ENCODE measurements around the gene NWD2. TPM values are rescaled to one million over a fixed set of nuclear protein-coding genes. Genes with fewer than 3 reads are reported as not detected.
"Not testable (repeated sequence)": the region's sequence is repeated elsewhere in the genome, so short reads cannot be mapped to it uniquely, and the experiment has no call there.

NWD2 gene, protein sequence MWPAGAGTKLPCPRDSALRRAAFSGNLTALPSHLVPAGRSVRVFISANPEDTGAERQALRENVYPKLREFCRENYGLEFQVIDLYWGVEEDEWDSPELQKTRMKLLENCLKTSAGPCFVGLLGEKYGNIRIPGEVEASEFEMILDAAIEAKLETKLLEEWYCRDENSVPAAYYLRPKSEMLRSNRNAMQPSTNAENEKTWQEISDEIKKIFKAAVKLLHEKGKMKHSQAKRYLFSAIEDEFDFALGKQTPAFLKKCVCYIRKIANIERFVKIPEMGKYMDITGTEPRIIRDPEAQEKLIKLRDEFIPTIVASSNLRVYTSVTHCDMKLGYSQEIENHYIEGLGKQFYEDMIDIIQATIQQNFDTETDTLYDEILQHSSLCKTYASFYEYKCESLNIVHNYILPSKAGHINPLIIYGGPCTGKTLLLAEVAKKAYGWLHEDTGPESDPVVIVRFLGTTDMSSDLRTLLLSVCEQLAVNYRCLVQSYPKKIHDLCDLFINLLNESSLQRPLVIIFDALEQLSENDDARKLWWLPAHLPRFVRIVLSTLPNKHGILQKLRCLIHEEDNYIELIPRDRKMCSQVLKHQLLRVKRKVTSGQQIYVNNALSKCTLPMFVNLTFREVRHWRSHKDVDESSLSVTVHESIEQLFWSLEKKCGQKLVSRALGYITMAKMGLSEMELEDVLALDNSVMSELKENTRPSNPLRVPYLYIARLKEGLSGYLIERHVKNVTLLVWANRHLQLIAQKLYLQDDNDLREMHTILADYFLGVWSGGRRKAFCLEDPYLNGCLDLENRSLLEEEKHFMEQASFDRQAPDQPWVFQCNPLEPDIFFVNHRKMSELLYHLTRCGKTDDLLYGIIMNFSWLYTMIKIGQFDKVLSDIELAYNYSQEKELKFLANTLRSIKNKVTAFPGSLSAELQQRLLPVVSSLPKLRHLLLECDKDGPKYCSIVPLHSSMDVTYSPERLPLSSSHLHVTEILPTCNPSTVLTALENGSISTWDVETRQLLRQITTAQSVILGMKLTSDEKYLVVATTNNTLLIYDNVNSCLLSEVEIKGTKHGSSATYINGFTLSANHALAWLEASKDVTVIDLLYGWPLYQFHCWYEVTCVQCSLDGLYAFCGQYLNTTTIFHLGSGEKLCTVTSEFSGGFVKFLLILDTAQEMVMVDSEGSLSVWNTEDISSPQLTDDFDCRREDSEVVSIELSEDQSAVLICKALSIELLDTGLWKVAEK (N-terminal part only)
- not detected in 2 replicates for total RNA-seq (2021)
- not detected for Bru-seq, nascent RNA
- BruChase-seq, experiment 1, labeled RNA remaining after a 2-hour chase: not detected
- percentile 1 among the genes with signal in this experiment for BruChase-seq, experiment 2, labeled RNA remaining after a 6-hour chase
- long read RNA-seq: 0 reads

DNA sequence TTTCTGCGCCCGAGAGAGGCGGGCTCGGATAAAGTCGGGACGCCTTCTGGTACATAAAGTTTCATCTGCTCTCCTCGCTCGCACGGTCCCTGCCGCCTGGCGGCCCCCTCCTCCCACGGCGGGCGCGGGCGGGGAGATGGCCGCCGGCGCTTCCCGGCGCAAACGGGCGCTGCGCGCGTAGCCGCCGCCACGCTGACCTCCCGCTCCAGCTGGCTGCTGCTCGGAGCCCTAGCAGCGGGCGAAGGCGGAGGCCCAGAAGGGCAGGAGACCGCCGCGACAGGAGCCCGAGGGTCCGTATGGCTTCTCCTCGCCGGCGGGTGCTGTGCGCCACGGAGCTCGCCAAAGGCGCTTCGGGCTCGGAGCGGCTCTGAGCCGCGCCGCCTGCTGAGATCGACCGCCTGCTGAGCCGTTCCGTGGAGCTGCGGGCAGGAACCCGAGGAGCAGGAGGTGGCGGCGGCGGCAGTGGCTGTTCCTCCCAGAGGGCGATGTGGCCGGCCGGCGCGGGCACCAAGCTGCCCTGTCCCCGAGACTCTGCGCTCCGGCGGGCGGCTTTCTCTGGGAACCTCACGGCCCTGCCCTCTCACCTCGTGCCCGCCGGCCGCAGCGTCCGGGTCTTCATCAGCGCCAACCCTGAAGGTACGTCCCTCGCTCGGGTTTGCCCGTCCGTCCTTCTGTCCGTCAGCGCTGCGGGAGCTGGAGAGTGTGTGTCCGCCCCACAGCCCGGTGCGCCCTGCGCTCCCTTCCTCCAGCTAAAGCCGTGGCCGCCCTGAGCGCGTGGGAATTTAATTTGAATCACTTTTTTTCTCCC lies at the start of gene NWD2:
Gene NWD2 (plus strand): TSS at position 161 of the 808 bp plus-strand sequence. CDS start 325 bp downstream, at position 486.
- no peaks in the 10 kb centered on the region for H3K27me3 ChIP-seq (ENCODE audit: insufficient read depth, low read depth)
- no peaks in the 10 kb centered on the region for H4K20me1 ChIP-seq (ENCODE audit: insufficient read depth)
- no peak within 1 kb of the TSS for H3K4me2 ChIP-seq
- H3K4me1 ChIP-seq (replicated peaks; ENCODE audit: insufficient read depth): no peaks in the 10 kb centered on the region
- no peaks in the 10 kb centered on the region for H3K9me2 ChIP-seq (ENCODE audit: insufficient read depth)
- intact Hi-C loops (cut with micrococcal nuclease; ENCODE audit: unreplicated experiment): no loop called here
- no peaks in the 10 kb centered on the region for H3K79me2 ChIP-seq (ENCODE audit: low read depth)
- TF ChIP-seq, protein P1, sequence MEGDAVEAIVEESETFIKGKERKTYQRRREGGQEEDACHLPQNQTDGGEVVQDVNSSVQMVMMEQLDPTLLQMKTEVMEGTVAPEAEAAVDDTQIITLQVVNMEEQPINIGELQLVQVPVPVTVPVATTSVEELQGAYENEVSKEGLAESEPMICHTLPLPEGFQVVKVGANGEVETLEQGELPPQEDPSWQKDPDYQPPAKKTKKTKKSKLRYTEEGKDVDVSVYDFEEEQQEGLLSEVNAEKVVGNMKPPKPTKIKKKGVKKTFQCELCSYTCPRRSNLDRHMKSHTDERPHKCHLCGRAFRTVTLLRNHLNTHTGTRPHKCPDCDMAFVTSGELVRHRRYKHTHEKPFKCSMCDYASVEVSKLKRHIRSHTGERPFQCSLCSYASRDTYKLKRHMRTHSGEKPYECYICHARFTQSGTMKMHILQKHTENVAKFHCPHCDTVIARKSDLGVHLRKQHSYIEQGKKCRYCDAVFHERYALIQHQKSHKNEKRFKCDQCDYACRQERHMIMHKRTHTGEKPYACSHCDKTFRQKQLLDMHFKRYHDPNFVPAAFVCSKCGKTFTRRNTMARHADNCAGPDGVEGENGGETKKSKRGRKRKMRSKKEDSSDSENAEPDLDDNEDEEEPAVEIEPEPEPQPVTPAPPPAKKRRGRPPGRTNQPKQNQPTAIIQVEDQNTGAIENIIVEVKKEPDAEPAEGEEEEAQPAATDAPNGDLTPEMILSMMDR (conservative IDR thresholded peaks at IDR 0.05): no peak
- TF ChIP-seq EZH2 (IDR thresholded peaks at IDR 0.05; ENCODE audit: low read depth): no peak
- no peaks in the 10 kb centered on the region for H3K36me3 ChIP-seq (ENCODE audit: low read depth)
- no peak for DNase-seq
- H2AFZ ChIP-seq: no peak within 1 kb of the TSS
- CTCF ChIA-PET: no interaction called here
- no peak within 1 kb of the TSS for H3K4me3 ChIP-seq
- no TSS peak for BruUV-seq (replicated peaks)
- POLR2A ChIA-PET (ENCODE audit: unreplicated experiment): no interaction called here
- no peak within 1 kb of the TSS for H3K27ac ChIP-seq
- no peaks in the 10 kb centered on the region for H3F3A ChIP-seq (ENCODE audit: insufficient read depth, low read depth)
- H3K9me3 ChIP-seq (ENCODE audit: insufficient read depth, low read depth): no peaks in the 10 kb centered on the region; the same call in 1 of the 2 replicates

DNA sequence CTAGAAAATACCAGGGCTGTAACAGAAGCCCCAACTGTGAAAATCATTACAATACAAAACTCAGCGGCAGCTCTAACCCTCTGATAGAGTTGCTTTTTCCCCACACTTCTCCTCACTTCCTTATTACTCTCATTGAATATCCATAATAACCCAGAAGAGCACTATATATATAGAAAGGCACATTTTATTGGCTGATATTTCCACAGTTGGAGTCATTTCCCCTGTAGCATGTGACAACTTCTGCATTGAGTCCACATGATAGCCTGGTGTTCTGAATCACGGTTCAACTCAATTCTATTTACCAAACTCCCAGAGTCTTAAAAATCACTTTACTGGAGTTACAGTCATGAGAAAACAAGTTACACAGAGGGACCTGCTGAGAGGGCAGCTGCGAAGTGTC lies 46.6 kb upstream of the NWD2 start:
- H3K4me1 ChIP-seq (replicated peaks; ENCODE audit: insufficient read depth): no peaks in the 10 kb centered on the region
- POLR2A ChIA-PET (ENCODE audit: unreplicated experiment): no interaction called here
- H3K36me3 ChIP-seq (ENCODE audit: low read depth): no peaks in the 10 kb centered on the region
- BruUV-seq (replicated peaks): no TSS peak
- no peak for TF ChIP-seq EZH2 (IDR thresholded peaks at IDR 0.05; ENCODE audit: low read depth)
- TF ChIP-seq, protein P1 (conservative IDR thresholded peaks at IDR 0.05): no peak
- no peak overlapping the region for H3K27ac ChIP-seq
- no peak overlapping the region for H2AFZ ChIP-seq
- H3K79me2 ChIP-seq (ENCODE audit: low read depth): no peaks in the 10 kb centered on the region
- H4K20me1 ChIP-seq (ENCODE audit: insufficient read depth): no peaks in the 10 kb centered on the region; the same call in 1 of the 2 replicates
- CTCF ChIA-PET: no interaction called here
- no peaks in the 10 kb centered on the region for H3K9me3 ChIP-seq (ENCODE audit: insufficient read depth, low read depth)
- 0 out of 2 replicates have a peak, but pooled peaks cover 7% of the 10 kb centered on the region for H3K27me3 ChIP-seq (ENCODE audit: insufficient read depth, low read depth)
- no peak overlapping the region for H3K4me3 ChIP-seq
- H3K4me2 ChIP-seq: no peak overlapping the region
- H3K9me2 ChIP-seq (ENCODE audit: insufficient read depth): no peaks in the 10 kb centered on the region
- H3F3A ChIP-seq (ENCODE audit: insufficient read depth, low read depth): no peaks in the 10 kb centered on the region
- intact Hi-C loops (cut with micrococcal nuclease; ENCODE audit: unreplicated experiment): no loop called here
- DNase-seq: no peak

DNA sequence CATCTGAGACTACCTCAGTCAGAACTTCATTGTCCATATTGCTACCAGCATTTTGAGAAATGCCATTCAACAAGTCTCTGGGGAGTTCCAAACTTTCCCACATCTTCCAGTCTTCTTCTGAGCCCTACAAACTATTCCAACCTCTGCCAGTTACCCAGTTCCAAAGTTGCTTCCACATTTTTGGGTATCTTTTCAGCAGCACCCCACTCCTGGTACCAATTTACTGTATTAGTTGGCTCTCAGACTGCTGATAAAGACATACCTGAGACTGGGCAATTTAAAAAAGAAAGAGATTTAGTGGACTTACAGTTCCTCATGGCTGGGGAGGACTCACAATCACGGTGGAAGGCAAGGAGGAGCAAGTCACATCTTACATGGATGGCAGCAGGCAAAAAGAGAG lies 39.8 kb upstream of the NWD2 start:
- H3K36me3 ChIP-seq (ENCODE audit: low read depth); H3K79me2 ChIP-seq (ENCODE audit: low read depth); intact Hi-C loops (cut with micrococcal nuclease; ENCODE audit: unreplicated experiment); H3K4me2 ChIP-seq; H3K9me3 ChIP-seq (ENCODE audit: insufficient read depth, low read depth); H3K27ac ChIP-seq; CTCF ChIA-PET; H4K20me1 ChIP-seq (ENCODE audit: insufficient read depth); H2AFZ ChIP-seq; H3K4me1 ChIP-seq (replicated peaks; ENCODE audit: insufficient read depth); POLR2A ChIA-PET (ENCODE audit: unreplicated experiment); H3K9me2 ChIP-seq (ENCODE audit: insufficient read depth); H3K27me3 ChIP-seq (ENCODE audit: insufficient read depth, low read depth); DNase-seq; H3F3A ChIP-seq (ENCODE audit: insufficient read depth, low read depth); H3K4me3 ChIP-seq; BruUV-seq (replicated peaks): not testable (repeated sequence)
